D721Med (cell line): Measurements from ENCODE around the gene SLCO1C1.
A peak's percentile ranks its signal among the peaks of the same experiment; 100 is the strongest.

Experiments used
- DNase-seq: peaks from one replicate; pipeline ENCODE4 v3.0.0; 2011; ENCODE audit warnings: low spot score; ENCODE audit not compliant: insufficient read length
- FAIRE-seq: peaks from 2 replicates; lab custom pipeline; 2011; peaks lifted over from hg19 to GRCh38; lab: Jason Lieb, UNC
- TF ChIP-seq, protein P1 (sequence below): IDR thresholded peaks from 2 replicates; pipeline ENCODE4 v1.5.1; 2012; ENCODE audit warnings: mild to moderate bottlenecking, control low read depth; ENCODE audit not compliant: insufficient read depth; ENCODE audit errors: missing control alignments

SLCO1C1 gene

GRCh38 chr12:20701106-20701505 lies 6.0 kb downstream of the SLCO1C1 start:
- TF ChIP-seq, protein P1, sequence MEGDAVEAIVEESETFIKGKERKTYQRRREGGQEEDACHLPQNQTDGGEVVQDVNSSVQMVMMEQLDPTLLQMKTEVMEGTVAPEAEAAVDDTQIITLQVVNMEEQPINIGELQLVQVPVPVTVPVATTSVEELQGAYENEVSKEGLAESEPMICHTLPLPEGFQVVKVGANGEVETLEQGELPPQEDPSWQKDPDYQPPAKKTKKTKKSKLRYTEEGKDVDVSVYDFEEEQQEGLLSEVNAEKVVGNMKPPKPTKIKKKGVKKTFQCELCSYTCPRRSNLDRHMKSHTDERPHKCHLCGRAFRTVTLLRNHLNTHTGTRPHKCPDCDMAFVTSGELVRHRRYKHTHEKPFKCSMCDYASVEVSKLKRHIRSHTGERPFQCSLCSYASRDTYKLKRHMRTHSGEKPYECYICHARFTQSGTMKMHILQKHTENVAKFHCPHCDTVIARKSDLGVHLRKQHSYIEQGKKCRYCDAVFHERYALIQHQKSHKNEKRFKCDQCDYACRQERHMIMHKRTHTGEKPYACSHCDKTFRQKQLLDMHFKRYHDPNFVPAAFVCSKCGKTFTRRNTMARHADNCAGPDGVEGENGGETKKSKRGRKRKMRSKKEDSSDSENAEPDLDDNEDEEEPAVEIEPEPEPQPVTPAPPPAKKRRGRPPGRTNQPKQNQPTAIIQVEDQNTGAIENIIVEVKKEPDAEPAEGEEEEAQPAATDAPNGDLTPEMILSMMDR = no peak
- no peak for FAIRE-seq
- DNase-seq = no peak

DNA sequence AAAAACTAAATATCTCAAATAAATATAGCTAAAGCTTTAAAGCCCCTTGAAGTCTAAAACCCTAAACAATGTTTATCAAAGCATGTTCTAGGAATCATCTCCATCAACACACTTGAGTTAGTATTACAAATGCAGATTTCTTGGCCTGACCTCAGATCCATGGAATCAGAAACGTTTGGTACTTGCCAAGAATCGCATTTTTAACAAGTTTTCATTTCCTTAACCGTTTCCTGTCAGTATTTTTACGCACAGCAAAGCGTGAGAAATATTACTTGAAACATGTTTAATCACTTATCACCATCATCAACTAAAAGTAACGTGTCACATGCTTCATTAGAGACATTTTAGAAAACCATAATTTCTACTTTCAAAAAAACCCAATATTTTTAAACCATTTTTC lies 9.7 kb downstream of the SLCO1C1 start:
- FAIRE-seq (no peak), DNase-seq (no peak)

DNA sequence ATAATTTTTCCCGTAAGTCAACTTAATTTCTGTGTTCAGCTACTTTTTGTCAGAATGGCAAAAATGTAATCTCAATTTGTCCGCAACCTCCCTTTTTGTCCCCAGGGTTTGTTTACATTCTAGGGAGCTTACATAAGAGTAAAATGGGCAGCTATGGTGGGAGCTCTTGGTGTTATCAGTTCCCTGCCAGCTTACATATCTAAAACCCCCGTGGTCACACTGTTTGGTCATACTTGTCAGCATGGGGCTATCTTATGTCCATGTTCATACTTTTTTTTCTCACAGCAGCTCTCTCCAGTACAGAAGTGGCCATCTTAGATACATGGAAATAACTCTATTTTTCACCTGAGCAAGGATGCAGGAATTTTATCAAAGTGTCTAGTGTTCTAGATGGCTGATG lies 16.7 kb downstream of the SLCO1C1 start:
- DNase-seq (no peak), FAIRE-seq (no peak)
- TF ChIP-seq, protein P1 = no peak

More for the DNA sequence above, 9.7 kb downstream of the SLCO1C1 start:
- TF ChIP-seq, protein P1 = no peak

DNA sequence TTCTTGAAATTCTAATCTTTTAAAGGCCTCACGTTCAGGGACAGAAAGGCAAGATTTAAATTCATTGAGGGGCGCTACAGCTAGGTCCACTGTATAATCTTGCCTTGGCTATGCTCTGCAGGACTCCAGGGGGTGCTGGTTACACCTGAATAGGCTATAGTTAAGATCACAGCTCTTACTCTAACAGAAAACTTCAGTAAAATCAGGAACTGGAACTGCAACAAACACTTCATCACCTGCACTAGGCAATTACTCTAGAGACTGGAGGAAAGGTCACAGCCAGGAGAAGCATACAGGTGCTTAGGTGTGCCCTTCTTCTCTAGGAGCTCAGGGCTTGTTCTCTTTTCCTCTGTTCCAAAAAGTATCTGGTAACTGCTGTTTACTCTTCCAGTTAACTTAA lies 20.9 kb downstream of the SLCO1C1 start:
- FAIRE-seq (no peak), DNase-seq (no peak)
- TF ChIP-seq, protein P1 = peak; percentile 4

- DNase-seq (no peak), FAIRE-seq (no peak)
- TF ChIP-seq, protein P1 = no peak
These were observed 21.9 kb downstream of the SLCO1C1 start for GRCh38 chr12:20716985-20717384.

- DNase-seq (no peak), FAIRE-seq (no peak)
- TF ChIP-seq, protein P1 = no peak
These were observed 23.2 kb downstream of the SLCO1C1 start for GRCh38 chr12:20718294-20718693.

GRCh38 chr12:20722142-20722541 lies 27.0 kb downstream of the SLCO1C1 start:
- TF ChIP-seq, protein P1 = no peak
- DNase-seq = no peak
- FAIRE-seq = no peak
